ENCODE results near the gene OR2A1.
"Not testable (repeated sequence)": the region's sequence is repeated elsewhere in the genome, so short reads cannot be mapped to it uniquely, and the experiment has no call there.

The OR2A1 gene, protein sequence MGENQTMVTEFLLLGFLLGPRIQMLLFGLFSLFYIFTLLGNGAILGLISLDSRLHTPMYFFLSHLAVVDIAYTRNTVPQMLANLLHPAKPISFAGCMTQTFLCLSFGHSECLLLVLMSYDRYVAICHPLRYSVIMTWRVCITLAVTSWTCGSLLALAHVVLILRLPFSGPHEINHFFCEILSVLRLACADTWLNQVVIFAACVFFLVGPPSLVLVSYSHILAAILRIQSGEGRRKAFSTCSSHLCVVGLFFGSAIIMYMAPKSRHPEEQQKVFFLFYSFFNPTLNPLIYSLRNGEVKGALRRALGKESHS

DNA sequence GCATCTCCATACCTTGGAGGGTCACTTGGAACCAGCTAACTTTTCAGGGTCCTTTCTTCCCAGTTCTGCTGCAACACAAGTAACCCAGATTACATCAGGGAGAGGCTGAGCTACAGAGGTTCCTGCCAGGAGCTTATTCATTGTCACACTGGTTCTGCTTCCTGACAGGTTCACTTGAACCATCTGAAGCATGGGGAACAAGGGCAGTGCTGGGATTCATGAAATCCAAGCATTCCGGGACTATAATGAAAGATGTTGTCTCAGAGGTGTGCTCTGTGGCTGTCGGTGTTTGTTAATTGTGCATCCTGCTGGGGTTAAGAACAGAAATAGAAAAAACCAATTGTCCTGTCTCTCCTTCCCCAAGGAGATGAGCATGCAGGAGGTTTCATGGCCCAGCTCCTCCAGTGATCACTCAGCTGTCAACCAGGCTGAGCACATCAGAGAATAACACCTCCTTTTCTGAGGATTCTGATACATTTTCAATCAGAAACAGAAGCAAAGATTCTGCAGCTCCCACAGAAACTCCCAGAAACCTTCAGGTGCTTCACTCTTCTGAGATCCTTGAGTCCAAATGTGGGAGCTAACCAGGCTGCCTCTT, at the start of gene OR2A1:
TSS of gene OR2A1 (plus strand) at position 548 of the 598 bp plus-strand sequence. CDS start 5,706 bp downstream, outside the sequence.
- not testable (repeated sequence) for H3K4me3 ChIP-seq (ENCODE audit: low read depth, low read length); DNase-seq (ENCODE audit: low read depth)

DNA sequence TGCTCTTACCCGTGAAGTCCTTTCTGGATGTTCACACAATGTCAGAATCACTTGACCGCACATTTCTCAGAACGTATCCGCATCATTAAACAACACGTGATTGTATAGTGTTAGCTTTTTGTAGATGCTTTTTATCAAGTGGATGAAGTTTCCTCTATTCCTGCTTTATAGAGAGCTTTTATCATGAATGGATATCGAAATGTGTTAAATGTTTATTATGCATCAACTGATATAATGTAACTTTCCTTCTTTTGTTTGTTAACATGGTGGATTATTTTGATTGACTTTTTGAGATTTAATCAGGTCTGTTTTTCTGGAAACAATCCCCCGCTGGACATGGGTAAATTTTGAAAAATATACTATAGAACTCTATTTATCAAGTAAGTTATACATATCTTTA, 47.5 kb upstream of the OR2A1 start, which contains the start of gene OR2A7:
TSS of gene OR2A7 (minus strand) at position 101 of the 400 bp plus-strand sequence. CDS start 5,164 bp downstream, outside the sequence.
- DNase-seq (ENCODE audit: low read depth); H3K4me3 ChIP-seq (ENCODE audit: low read depth, low read length): not testable (repeated sequence)

DNA sequence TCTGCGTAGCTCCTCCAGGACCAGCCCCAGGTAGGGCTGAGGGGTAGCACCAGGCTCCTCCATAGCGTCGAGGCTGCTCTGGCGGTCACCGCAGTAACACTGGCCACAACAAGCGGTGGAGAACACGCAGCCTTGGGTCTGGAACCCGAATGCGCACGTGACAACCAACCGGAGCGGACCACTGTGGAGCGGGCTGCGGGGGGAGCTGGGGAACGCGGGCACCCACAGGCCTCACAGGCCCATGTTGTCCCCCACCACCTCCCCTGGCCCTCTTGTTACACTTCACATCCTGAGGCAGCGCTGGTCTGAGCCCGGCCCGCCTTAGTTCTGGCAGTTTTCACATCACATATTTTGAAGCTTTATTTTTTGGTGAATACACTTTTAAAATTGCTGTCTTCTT, 43.0 kb upstream of the OR2A1 start, which contains the start of gene CTAGE8:
TSS of gene CTAGE8 (minus strand) at position 101 of the 400 bp plus-strand sequence. CDS start at position 63, 38 bp downstream.
- H3K4me3 ChIP-seq (ENCODE audit: low read depth, low read length); DNase-seq (ENCODE audit: low read depth): not testable (repeated sequence)

DNA sequence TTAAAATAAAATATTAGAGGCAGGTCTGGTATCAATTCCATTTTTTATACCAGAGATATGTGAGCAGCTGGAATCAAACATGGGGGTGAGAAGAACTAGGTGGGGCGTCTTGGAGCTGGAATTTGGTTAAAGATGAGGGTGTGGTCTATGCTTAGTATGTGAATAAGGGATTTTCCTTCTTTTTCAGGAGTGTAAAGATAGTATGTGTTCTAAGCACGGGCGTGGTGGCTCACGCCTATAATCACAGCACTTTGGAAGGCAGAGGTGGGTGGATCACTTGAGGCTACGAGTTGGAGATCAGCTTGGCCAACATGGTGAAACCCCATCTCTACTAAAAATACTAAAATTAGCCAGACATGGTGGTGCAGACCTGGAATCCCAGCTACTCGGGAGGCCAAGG, 36.9 kb upstream of the OR2A1 start:
- H3K4me3 ChIP-seq (ENCODE audit: low read depth, low read length); DNase-seq (ENCODE audit: low read depth): not testable (repeated sequence)

DNA sequence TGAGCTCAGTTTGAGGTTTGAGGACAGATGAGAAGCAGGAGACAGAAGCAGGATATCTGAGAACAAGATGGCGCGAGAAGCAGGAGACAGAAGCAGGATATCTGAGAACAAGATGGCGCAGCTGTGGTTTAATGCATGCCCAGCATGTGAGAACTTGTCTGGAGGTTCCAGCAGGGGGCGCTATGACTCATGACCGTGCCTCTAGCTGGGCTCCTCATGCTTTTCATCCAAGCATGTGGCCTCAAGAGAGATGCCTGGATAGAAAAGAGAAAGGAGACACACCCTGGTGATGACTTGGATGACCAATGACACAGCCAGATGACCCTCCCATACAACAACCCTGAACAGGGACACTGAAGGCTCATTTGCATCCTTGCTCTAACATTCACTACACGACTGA, 32.2 kb upstream of the OR2A1 start:
- H3K4me3 ChIP-seq (ENCODE audit: low read depth, low read length); DNase-seq (ENCODE audit: low read depth): not testable (repeated sequence)

DNA sequence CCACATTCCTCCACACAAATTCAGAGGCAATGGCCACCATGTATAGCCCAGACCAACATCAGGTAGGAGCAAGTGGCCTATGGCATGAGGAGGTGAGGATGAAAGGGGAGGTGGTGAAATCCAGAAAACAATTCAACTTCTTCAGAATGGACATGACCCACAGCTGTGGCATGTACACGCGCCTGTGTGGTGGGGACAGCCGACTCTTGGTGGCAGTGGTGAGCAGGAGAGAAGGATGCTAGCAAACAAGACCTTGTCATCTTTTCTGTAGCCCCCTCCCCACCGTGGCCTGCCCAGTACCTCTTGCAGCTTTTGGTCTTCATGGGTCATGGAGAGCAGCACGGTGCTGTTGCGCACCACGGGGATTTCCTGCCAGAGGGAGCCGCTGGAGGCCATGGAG, 30.2 kb upstream of the OR2A1 start:
- DNase-seq (ENCODE audit: low read depth), result not testable (repeated sequence)

DNA sequence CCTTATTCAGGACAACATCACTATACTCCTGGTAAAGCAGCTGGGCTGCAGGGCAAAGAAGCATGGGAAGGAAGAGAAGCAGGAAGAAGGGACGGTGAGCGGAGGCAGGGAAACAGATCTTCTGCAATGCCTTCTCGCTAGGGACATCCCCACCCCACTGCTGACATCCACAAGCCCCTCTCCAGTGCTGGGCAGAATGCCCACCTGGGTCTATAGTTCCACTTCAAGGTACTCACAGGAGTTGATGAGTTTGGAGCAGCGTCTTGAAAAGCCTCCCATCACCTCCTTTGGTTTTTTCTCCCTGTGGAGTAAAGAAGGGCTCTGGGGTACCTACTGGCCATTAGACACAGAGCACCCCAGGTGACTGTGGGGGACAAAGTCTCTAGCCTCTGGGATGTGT, 29.7 kb upstream of the OR2A1 start:
- not testable (repeated sequence) for DNase-seq (ENCODE audit: low read depth); H3K4me3 ChIP-seq (ENCODE audit: low read depth, low read length)

More for the DNA sequence above, 30.2 kb upstream of the OR2A1 start:
- not testable (repeated sequence) for H3K4me3 ChIP-seq (ENCODE audit: low read depth, low read length)

DNA sequence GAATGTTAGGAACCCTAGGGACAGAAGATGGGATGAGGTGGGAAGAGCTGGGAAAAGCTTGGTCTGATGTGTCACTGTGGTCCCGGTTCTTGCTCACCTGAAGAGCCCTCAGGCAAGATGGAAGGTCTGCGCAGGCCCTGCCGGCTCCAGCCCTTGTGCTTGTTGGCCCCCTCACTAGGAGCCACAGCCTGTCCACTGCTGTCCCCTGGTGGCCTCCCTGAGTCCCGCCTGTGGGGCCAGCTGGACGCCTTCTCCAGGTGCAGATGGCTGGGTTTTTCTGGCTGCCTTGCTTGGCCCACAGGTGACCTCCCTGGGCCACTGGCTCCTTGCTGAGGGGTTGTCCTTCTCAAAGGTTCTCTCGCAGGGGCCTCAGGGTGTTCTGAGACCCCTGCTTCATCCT, 28.5 kb upstream of the OR2A1 start:
- DNase-seq (ENCODE audit: low read depth); H3K4me3 ChIP-seq (ENCODE audit: low read depth, low read length): not testable (repeated sequence)

DNA sequence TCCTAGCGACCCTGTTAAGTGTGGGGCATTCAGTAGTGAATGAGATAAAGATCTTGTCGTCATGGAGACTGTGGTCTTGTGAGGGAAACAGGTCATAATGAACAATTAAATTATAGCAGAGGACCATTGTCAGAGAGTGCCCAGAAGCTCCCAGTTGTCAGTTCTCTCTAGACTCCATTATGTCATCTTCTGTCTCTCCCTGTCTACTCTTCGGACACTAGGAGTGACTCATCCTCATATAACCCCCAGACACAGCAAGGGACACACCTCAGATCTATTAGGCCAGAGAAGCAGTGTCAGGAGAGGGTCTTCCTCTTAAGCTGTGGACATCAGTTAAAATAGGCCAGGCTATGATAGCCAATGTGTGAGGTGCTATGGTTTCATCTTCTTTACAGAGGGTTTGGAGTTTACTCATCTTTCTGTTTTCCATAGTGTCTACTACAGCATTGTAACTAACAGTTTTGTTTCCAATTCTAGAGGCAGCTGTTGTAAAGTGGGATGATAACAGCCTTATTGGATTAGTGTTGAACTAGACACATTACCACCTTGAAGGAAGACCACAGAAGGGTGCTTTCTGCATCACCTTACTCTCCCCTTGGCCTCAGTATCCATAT, 24.9 kb upstream of the OR2A1 start:
- not testable (repeated sequence) for DNase-seq (ENCODE audit: low read depth); H3K4me3 ChIP-seq (ENCODE audit: low read depth, low read length)

DNA sequence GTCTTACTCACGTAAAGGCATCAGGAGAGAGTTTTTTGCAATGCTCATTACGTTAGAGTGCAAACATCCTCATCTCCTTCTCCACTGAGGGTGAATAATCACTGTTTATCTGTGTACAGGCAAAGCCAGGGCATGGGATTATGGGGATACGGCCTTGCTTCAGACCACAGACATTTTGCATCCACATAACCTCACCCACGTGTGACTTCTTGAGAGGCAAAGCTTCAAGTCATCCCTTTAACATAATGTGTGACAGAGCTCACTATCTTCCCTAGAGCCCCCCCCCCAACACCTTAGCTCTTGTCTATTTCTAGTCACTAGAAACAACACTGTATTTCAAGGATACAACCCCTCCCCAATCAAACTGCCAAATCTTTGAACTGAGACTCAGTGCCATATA, 20.6 kb upstream of the OR2A1 start:
- not testable (repeated sequence) for H3K4me3 ChIP-seq (ENCODE audit: low read depth, low read length)
- peak; percentile 2 for DNase-seq (ENCODE audit: low read depth)

DNA sequence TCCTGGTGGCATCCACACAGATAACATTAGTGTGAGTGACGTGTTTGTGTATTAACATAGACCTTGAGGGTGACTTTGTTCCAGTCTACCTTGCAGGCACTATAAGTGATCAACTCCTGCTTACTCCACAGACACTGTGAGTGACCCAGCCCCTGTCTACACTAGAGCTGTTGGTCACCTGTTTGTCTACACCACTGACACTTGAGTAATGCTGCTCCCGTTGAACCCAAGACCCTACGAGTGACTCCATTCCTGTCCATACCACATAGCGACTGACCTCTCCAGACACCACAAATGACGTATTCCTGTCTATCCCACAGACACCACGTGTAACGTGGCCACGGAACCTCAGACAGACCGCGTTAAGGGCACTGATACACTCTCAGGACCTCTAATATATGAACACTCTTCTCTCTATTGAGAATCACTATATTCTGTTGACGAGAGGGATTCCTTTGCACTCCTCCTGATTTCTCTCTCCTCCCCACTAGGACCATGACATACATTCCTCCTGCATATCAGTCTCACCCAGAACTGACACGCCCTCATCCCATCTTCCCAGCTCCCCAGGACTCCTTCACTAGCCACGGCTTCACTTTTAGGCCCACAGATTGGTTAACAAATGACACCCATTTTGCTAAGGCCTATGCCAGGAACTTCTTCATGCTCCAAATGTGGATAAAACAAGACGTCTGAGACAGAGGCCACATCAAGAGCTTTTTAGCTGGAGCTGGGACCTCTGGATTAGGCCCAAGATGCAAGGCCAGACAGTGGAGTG, 19.6 kb upstream of the OR2A1 start:
- DNase-seq (ENCODE audit: low read depth); H3K4me3 ChIP-seq (ENCODE audit: low read depth, low read length): not testable (repeated sequence)

DNA sequence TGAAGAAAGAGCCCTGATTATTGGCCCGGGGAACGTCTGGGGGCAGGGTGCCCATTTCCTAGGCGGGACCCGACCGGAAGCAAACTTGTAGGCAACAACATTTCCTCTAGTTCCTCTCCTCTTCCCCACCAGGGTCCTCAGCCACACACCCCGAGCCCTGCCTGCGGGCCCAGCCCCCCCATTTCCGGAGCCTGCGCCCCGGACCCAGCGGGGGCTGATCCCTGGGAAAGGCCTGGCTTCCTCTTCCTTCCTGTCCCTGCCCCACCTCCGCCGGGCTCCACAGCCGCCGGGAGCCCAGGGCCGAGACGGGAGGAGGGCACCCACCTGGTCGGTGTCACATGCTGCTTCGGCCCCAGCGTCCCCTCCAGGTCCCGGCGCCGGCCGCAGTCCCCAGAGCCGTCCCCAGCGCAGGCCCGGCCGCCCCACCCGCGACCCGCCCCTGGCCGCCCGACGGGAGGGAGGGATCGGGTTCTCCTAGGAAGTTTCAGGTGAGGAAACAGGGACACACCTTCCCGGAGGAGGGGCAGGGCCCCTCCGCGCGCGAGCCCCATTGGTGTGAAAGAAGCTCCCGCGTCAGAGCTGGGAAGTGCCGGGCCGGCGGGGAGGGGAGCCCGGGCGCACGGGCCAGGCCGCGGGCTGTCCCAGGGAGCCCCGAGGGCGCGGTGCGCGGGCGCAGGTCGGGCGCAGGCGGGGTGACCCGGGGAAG, 18.3 kb upstream of the OR2A1 start:
- DNase-seq (ENCODE audit: low read depth); H3K4me3 ChIP-seq (ENCODE audit: low read depth, low read length): not testable (repeated sequence)

DNA sequence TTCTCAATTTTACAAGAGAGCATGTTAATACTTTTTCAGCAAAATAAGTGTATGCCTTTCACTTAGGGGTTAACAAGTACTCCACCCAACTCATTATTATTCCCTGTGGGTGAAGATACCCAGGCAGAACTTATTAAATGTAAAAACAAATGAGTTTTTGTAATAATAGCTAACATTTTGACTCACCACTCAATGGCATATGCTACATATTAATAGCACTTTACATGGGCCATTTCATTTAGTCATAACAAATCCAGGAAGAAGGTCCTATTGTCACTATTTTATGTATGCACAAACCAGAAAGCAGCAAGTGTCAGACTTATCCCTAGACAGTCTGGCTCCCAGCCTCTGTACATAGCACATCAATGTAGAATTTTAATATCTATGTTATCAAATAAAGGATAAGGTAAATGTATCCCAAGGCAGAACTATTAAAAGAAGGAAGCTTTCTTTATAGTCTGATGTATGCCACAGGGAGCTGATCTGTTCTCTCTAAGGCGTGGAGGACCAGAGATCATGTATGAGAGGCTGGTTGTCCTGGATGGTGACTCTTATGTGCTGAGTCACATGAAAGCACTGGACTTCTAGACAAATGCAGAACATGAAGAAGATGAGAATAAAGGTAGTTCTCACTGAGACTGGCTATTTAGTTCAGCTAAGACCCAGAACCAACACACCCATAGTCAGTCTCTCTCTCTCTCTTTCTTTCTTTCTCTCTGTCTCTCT, 9.5 kb upstream of the OR2A1 start:
- DNase-seq (ENCODE audit: low read depth); H3K4me3 ChIP-seq (ENCODE audit: low read depth, low read length): not testable (repeated sequence)

DNA sequence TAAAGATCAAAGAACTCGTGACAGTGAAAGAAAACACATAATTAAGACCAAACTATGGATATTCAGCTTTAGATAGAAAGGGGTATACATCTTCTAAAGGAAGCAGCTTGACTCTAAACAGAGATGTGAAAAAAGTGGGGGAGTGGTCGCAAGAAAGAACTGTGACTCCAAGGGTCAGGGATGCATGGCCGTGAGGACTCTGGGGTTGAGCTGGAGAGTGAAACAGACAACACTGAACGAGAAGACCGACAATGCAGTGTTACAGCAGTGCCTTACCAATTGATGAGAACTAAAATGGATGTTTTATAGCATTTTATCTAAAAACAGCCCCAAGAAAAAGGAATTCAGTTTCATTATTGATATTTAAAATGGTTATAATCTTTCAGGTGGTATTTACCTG, 8.6 kb upstream of the OR2A1 start:
- DNase-seq (ENCODE audit: low read depth); H3K4me3 ChIP-seq (ENCODE audit: low read depth, low read length): not testable (repeated sequence)

DNA sequence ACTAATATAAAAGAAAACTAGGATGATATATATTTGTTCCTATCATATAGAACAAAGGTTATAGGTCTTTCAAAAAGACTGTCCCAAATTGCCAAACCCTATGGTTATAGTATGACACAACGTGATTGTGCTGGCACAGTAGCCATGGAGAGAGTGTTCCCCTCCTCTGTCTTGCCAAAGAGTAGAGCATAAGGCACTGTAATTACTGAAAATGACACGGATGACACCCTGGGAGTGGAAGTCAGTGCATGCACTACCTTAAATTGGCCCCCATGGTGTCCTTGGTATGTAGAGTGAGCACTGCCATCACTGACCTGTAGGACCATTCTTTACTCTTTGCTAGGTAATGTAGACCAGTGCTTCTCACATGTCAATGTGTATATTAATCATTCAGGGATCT, 7.1 kb upstream of the OR2A1 start:
- not testable (repeated sequence) for H3K4me3 ChIP-seq (ENCODE audit: low read depth, low read length); DNase-seq (ENCODE audit: low read depth)

DNA sequence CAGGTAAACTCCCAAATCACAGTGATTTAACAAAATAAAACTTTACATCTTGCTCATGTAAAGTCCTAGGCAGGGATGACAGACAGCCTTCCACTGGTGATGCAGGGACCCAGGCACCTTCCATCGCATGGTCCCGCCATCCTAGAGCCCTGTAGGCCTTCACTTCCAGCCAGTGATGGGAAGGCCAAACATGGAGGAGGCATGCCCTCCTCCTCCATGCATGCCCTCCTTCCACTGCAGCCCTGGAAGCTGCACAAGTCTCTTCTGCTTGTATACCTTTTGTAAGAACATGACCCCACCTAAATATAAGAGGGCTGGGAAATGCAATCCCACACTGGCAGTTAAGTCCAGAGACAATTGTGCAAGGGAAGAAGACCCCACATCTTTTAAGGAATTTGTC, 2.5 kb upstream of the OR2A1 start:
- not testable (repeated sequence) for DNase-seq (ENCODE audit: low read depth); H3K4me3 ChIP-seq (ENCODE audit: low read depth, low read length)

DNA sequence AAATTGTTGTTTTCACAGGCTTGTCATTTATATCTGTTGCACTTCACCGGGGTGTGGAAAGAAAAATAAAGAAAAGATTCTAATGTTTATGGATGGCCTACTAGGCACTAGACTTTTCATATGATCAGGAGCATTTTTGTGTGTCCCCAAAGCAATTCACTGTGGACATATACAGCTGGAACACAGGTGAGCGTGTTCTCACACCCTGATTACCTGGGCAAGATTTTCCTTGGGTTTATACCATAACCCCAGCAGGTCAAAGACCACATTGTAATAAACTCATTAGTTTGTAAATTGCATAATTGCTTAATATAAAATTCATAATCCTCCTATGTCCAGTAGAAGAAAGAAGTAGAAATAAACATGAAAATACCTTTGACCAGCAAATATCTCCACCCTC, 1.0 kb upstream of the OR2A1 start:
- H3K4me3 ChIP-seq (ENCODE audit: low read depth, low read length); DNase-seq (ENCODE audit: low read depth): not testable (repeated sequence)

DNA sequence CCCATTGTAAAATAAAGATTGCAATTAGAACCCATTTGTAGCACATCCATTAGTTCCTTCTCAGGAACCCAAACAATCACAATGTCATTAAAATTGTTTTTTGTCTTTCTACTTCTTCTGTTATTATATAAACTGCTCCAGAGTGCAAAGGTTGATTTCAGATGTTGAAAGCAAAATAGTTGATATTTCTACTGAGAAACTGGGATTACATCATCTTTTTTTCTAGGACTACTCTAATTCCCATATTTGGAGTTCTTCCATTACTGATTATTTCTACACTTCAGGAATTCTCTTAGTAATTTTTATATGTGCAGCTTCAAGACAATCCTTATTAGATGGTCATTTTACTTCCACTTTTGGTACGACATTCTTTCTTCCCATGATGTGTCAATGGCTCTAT, 5.3 kb downstream of the OR2A1 start:
- not testable (repeated sequence) for DNase-seq (ENCODE audit: low read depth); H3K4me3 ChIP-seq (ENCODE audit: low read depth, low read length)
